IMR-90 (cell line): ENCODE measurements around the gene PTX4. TPM values are rescaled to one million over a fixed set of nuclear protein-coding genes. Genes with fewer than 3 reads are reported as not detected.

Experiments
- ATAC-seq: fragments of 200-7000 bp; cut with Tn5 transposase; 2 replicates; pipeline ENCODE4 v1.9.1; 2020; ENCODE audit warnings: low read depth, mild to moderate bottlenecking, moderate library complexity
- BruUV-seq: library from RNA; stranded (reverse); fragments of 400-500 nt; replicated peaks from 2 replicates; lab custom pipeline; 2021; lab: Mats Ljungman, UMichigan
- CTCF ChIA-PET: fragments of 300-600 bp; formaldehyde crosslinking; extraction: SDS; loops from one replicate; lab custom pipeline; 2021; ENCODE audit warnings: antibody characterized with exemption; lab: Yijun Ruan, JAX
- POLR2A ChIA-PET: fragments of 300-600 bp; sonication (Branson Sonifier 250); formaldehyde crosslinking; loops from one replicate; lab custom pipeline; 2022; ENCODE audit warnings: antibody characterized with exemption; ENCODE audit not compliant: unreplicated experiment; lab: Charles Lee
- DNase-seq: peaks from one replicate; pipeline ENCODE4 v3.0.0; 2013
- H2AFZ ChIP-seq: replicated peaks from 2 replicates; pipeline ENCODE3; 2013; ENCODE audit warnings: low read length, mild to moderate bottlenecking; ENCODE audit not compliant: poor library complexity
- H2AK5ac ChIP-seq: 2 replicates; pipeline ENCODE4 v1.6.1; 2013; ENCODE audit warnings: low read depth, low read length, inconsistent platforms
- H2AK9ac ChIP-seq: replicated peaks from 2 replicates; pipeline ENCODE3; 2013; ENCODE audit warnings: mild to moderate bottlenecking, low read depth, low read length, moderate library complexity; ENCODE audit not compliant: poor library complexity
- H2BK120ac ChIP-seq: 2 replicates; pipeline ENCODE4 v1.6.1; 2013; ENCODE audit warnings: low read depth, low read length, inconsistent platforms
- H2BK15ac ChIP-seq: 3 replicates; pipeline ENCODE4 v1.6.1; 2013; ENCODE audit warnings: low read depth, low read length, inconsistent platforms
- H2BK20ac ChIP-seq: 2 replicates; pipeline ENCODE4 v1.6.1; 2013; ENCODE audit warnings: low read depth, mild to moderate bottlenecking, inconsistent platforms, low read length, moderate library complexity
- H2BK5ac ChIP-seq: 2 replicates; pipeline ENCODE4 v1.6.1; 2013; ENCODE audit warnings: mild to moderate bottlenecking, low read depth, low read length, inconsistent platforms; ENCODE audit not compliant: poor library complexity, severe bottlenecking
- H3K14ac ChIP-seq: replicated peaks from 2 replicates; pipeline ENCODE4 v1.6.1; 2013; ENCODE audit warnings: low read depth, low read length, inconsistent platforms
- H3K18ac ChIP-seq: 2 replicates; pipeline ENCODE4 v1.6.1; 2013; ENCODE audit warnings: low read depth, low read length, control low read depth
- H3K23ac ChIP-seq: 2 replicates; pipeline ENCODE4 v1.6.1; 2013; ENCODE audit warnings: low read depth, low read length, inconsistent platforms
- H3K27ac ChIP-seq: 2 replicates; pipeline ENCODE4 v1.5.1; 2013; ENCODE audit warnings: mild to moderate bottlenecking, control low read depth, low read length; ENCODE audit not compliant: insufficient read depth
- H3K27me3 ChIP-seq: 2 replicates; pipeline ENCODE4 v1.6.1; 2013; ENCODE audit warnings: low read length; ENCODE audit not compliant: control insufficient read depth, insufficient read depth
- H3K36me3 ChIP-seq: 2 replicates; pipeline ENCODE4 v1.6.1; 2013; ENCODE audit warnings: low read length, mixed read lengths; ENCODE audit not compliant: control insufficient read depth, insufficient read depth
- H3K4ac ChIP-seq: 2 replicates; pipeline ENCODE4 v1.6.1; 2013; ENCODE audit warnings: low read depth, low read length, inconsistent platforms
- H3K4me1 ChIP-seq: 2 replicates; pipeline ENCODE4 v1.6.1; 2013; ENCODE audit warnings: low read length, mixed read lengths; ENCODE audit not compliant: control insufficient read depth, insufficient read depth
- H3K4me2 ChIP-seq: 2 replicates; pipeline ENCODE4 v1.6.1; 2013; ENCODE audit warnings: low read depth, mild to moderate bottlenecking, control low read depth, low read length, moderate library complexity
- H3K4me3 ChIP-seq: 2 replicates; pipeline ENCODE4 v1.5.1; 2013; ENCODE audit warnings: low read depth, mild to moderate bottlenecking, control low read depth, low read length, moderate library complexity; ENCODE audit not compliant: insufficient read depth
- H3K56ac ChIP-seq: 2 replicates; pipeline ENCODE4 v1.6.1; 2013; ENCODE audit warnings: low read length, inconsistent platforms; ENCODE audit not compliant: insufficient read depth; ENCODE audit errors: extremely low read depth
- H3K79me1 ChIP-seq, 2 experiments: 2 replicates each; pipeline ENCODE4 v1.6.1; 2013; ENCODE audit warnings: low read length in 2 of 2, inconsistent platforms in 1 of 2, low read depth in 1 of 2
- H3K9ac ChIP-seq: 2 replicates; pipeline ENCODE4 v1.6.1; 2013; ENCODE audit warnings: low read depth, low read length, control low read depth
- H3K9me1 ChIP-seq: 2 replicates; pipeline ENCODE4 v1.6.1; 2013; ENCODE audit warnings: low read length, inconsistent platforms; ENCODE audit not compliant: insufficient read depth
- H3K9me3 ChIP-seq: 2 replicates; pipeline ENCODE4 v1.6.1; 2013; ENCODE audit warnings: low read length; ENCODE audit not compliant: control insufficient read depth, insufficient read depth
- H4K20me1 ChIP-seq: 2 replicates; pipeline ENCODE4 v1.6.1; 2013; ENCODE audit warnings: low read length, inconsistent platforms; ENCODE audit not compliant: insufficient read depth
- H4K5ac ChIP-seq: 2 replicates; pipeline ENCODE4 v1.6.1; 2013; ENCODE audit warnings: mild to moderate bottlenecking, low read depth, low read length, control low read depth
- H4K8ac ChIP-seq, 2 experiments: 2 replicates each; pipeline ENCODE4 v1.6.1; 2013; ENCODE audit warnings: low read depth in 2 of 2, low read length in 2 of 2, control low read depth in 1 of 2, inconsistent platforms in 1 of 2
- H4K91ac ChIP-seq: 2 replicates; pipeline ENCODE4 v1.6.1; 2013; ENCODE audit warnings: low read depth, low read length, inconsistent platforms; ENCODE audit not compliant: insufficient read depth
- NFE2L2 ChIP-seq: fragments of 150-350 bp; IDR thresholded peaks from 2 replicates; pipeline ENCODE4 v1.6.1; 2016; ENCODE audit warnings: low read depth, mild to moderate bottlenecking, low read length
- POLR2A ChIP-seq: IDR thresholded peaks from 2 replicates; pipeline ENCODE4 v1.6.1; 2012; ENCODE audit warnings: mild to moderate bottlenecking, low read depth, low read length
- WGBS, 2 experiments: methylation state at CpG; one replicate each; pipeline versions ENCODE4 v1.1.5 to v1.1.7; 2013; ENCODE audit warnings: missing lambda C conversion rate in 2 of 2; ENCODE audit not compliant: insufficient read length in 1 of 2; ENCODE audit errors: extremely low coverage in 2 of 2; 5-methylcytosine and 5-hydroxymethylcytosine counted together
- dilution Hi-C: fragments of 300-500 bp; cut with HindIII; formaldehyde crosslinking; loops from one replicate; pipeline ENCODE4 v1.14.3; 2018; ENCODE audit warnings: low sequenced_read_pairs; ENCODE audit not compliant: unreplicated experiment
- in situ Hi-C: fragments of 300-500 bp; cut with MboI; formaldehyde crosslinking; loops from 3 replicates; pipeline ENCODE4 v1.14.3; 2019; ENCODE audit warnings: low sequenced_read_pairs, inconsistent platforms, mixed read lengths
- intact Hi-C: fragments of 100-400 bp; cut with micrococcal nuclease; formaldehyde crosslinking; loops from 2 replicates; pipeline ENCODE4 v1.10.0; 2022
- polyA plus RNA-seq, 3 experiments: library from polyadenylated mRNA; depleted of rRNA; stranded (reverse); fragments of >200 nt; gene quantifications; 2 replicates each; pipeline ENCODE4 v1.2.3, GENCODE V29; 2012; ENCODE audit warnings: low replicate concordance in 1 of 3
- total RNA-seq: library from RNA; depleted of rRNA; stranded (reverse); fragments of >200 nt; gene quantifications from 2 replicates; pipeline ENCODE4 v1.2.3, GENCODE V29; 2012

The PTX4 gene
- total and polyA plus RNA-seq, 2 of the 4 experiments (the other 2 are of a cell fraction) = 0.07 TPM; not detected in 1

DNA sequence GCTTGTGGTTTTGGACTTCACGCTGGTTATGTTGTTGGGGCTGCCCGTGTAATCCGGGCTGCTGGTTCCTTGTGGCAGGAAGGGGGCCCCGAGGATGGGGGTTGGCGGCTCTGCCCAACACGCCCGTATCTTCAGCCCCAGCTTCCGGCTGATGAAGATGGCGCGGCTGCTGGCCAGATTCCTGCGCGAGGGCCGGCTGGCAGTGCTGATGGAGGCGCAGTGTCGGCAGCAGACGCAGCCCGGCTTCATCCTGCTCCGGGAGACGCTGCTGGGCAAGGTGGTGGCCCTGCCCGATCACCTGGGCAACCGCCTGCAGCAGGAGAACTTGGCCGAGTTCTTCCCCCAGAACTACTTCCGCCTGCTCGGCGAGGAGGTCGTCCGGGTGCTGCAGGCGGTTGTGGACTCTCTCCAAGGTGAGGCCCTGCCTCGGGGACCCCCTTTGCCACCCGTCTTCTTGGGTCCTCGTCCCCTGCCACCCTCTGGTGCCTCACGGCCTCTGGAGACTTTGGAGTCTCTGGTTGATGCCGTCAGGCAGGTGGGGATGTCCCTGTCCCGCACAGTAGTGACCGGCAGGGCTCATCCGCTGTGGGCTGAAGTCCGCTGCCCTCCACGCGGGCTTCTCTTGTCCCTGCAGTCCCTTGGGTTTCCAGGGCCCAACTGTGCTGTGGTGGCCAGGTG is 6.6 kb upstream of the PTX4 start:
- Histone ChIP-seq H3K36me3 (peaks cover 34% of the 10 kb centered on the region), H4K5ac (no peak overlapping the region), H2BK5ac (no peak overlapping the region), H2BK120ac (no peak overlapping the region), H4K8ac (no peak overlapping the region), H4K20me1 (peaks cover 13% of the 10 kb centered on the region; the same call in 1 of the 2 replicates), H3K56ac (no peak overlapping the region), H2AK5ac (no peak overlapping the region), H2BK15ac (no peak overlapping the region), H3K4me1 (peaks cover 12% of the 10 kb centered on the region), H3K18ac (no peak overlapping the region), H4K91ac (no peak overlapping the region), H3K4ac (no peak overlapping the region), H3K9ac (no peak overlapping the region), H2AFZ (no peak overlapping the region), H3K23ac (no peak overlapping the region), H3K4me2 (no peak overlapping the region), H3K14ac (no peak overlapping the region), H3K27me3 (no peaks in the 10 kb centered on the region), H3K9me3 (no peaks in the 10 kb centered on the region), H2BK20ac (no peak overlapping the region), H2AK9ac (peak overlapping the region; percentile 50), H3K27ac (no peak overlapping the region), H3K79me1 (peaks cover 6 to 35% of the 10 kb centered on the region in 2 experiments), H3K9me1 (peaks cover 7% of the 10 kb centered on the region), H3K4me3 (no peak overlapping the region)
- POLR2A ChIA-PET = no interaction called here
- in situ Hi-C loops (no loop called here), dilution Hi-C loops (no loop called here), intact Hi-C loops (no loop called here)
- DNase-seq = no peak
- TF ChIP-seq POLR2A = no peak
- no peak for TF ChIP-seq NFE2L2
- no TSS peak for BruUV-seq
- no peak for ATAC-seq
- CTCF ChIA-PET = no interaction called here
- WGBS, 2 experiments = 93% methylated on average over 24 of the region's 39 CpGs; no CpG with 5 or more reads in 1 of the 2 experiments
